ENCODE data around the gene CAMK1D.

The CAMK1D gene

GRCh38 chr10:12872577-12872976 is 523.2 kb downstream of the CAMK1D start:
- POLR2A ChIA-PET = no interaction called here
- no peak for TF ChIP-seq CTCF (IDR thresholded peaks at IDR 0.05; ENCODE audit: insufficient read depth, low read length, missing control alignments)
- CTCF ChIA-PET = interaction anchor here (1.3 kb wide), 1 partner anchor 29 kb away, joined by 3 read pairs; no protein-coding TSS in a partner anchor

DNA sequence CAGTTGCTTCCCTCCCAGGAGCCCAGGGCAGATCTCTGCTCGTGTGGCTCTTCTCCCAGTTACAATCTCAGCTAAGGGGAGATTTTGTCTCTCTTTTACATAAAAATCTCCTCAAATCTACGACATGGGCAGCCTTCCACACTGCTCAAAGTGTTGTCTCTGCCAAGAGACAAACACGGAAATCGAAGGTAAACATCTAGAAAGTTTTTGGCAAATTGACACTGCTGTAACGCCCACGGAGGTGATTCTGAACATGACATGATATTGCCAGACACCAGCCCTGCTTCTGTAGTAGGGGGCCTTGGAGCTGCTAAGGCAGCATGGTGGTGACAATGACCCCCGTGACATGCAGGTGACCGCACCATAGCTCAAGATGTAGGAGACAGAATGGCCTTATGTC is 523.8 kb downstream of the CAMK1D start:
- POLR2A ChIA-PET = no interaction called here
- H3K4me3 ChIP-seq (ENCODE audit: low read depth, low read length) = no peak overlapping the region
- no peak for DNase-seq (ENCODE audit: low read depth, low spot score)
- CTCF ChIA-PET = interaction anchor here (1.3 kb wide), 1 partner anchor 29 kb away, joined by 3 read pairs; no protein-coding TSS in a partner anchor
- TF ChIP-seq CTCF (IDR thresholded peaks at IDR 0.05; ENCODE audit: insufficient read depth, low read length, missing control alignments) = no peak

More at GRCh38 chr10:12872577-12872976, 523.2 kb downstream of the CAMK1D start:
- no peak for DNase-seq (ENCODE audit: low read depth, low spot score)
- H3K4me3 ChIP-seq (ENCODE audit: low read depth, low read length) = no peak overlapping the region

DNA sequence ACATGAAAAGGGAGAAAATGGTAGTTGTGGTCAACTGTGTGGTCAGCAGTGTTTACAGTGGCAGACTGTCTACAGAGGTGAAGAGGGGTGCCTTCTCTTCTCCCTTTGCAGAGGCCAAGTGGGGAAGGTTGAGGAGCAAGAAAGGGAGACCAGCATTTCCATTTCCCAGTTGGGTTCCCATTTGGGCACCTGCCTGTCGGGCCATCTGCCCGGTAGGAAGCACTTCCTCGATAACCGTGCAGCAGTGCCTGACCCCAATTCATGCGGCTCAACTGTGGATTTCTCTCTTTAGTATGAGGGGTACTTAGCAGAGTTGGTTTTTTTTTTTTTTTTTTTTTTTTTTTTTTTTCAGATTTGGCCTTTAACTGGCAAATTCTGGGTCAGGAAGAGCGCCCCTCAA is 525.2 kb downstream of the CAMK1D start:
- TF ChIP-seq CTCF (IDR thresholded peaks at IDR 0.05; ENCODE audit: insufficient read depth, low read length, missing control alignments) = no peak
- no peak for DNase-seq (ENCODE audit: low read depth, low spot score)
- H3K4me3 ChIP-seq (ENCODE audit: low read depth, low read length) = no peak overlapping the region
- ChIA-PET CTCF (no interaction called here), POLR2A (no interaction called here)

- no peak for TF ChIP-seq CTCF (IDR thresholded peaks at IDR 0.05; ENCODE audit: insufficient read depth, low read length, missing control alignments)
- DNase-seq (ENCODE audit: low read depth, low spot score) = no peak
- ChIA-PET POLR2A (no interaction called here), CTCF (no interaction called here)
- H3K4me3 ChIP-seq (ENCODE audit: low read depth, low read length) = no peak overlapping the region
Measured at GRCh38 chr10:12875100-12875499, 525.8 kb downstream of the CAMK1D start.

- no peak overlapping the region for H3K4me3 ChIP-seq (ENCODE audit: low read depth, low read length)
- no peak for TF ChIP-seq CTCF (IDR thresholded peaks at IDR 0.05; ENCODE audit: insufficient read depth, low read length, missing control alignments)
- CTCF ChIA-PET = interaction anchor here (0.8 kb wide), 1 partner anchor 26 kb away, joined by 4 read pairs; no protein-coding TSS in a partner anchor
- POLR2A ChIA-PET = no interaction called here
- DNase-seq (ENCODE audit: low read depth, low spot score) = no peak
Measured at GRCh38 chr10:12876266-12876665, 526.9 kb downstream of the CAMK1D start.

GRCh38 chr10:12877150-12877549 is 527.8 kb downstream of the CAMK1D start:
- no peak for TF ChIP-seq CTCF (IDR thresholded peaks at IDR 0.05; ENCODE audit: insufficient read depth, low read length, missing control alignments)
- no peak for DNase-seq (ENCODE audit: low read depth, low spot score)
- CTCF ChIA-PET = no interaction called here
- no peak overlapping the region for H3K4me3 ChIP-seq (ENCODE audit: low read depth, low read length)
- POLR2A ChIA-PET = no interaction called here
